ENCODE data around the gene NOP56. TPM values are rescaled to one million over a fixed set of nuclear protein-coding genes. Genes with fewer than 3 reads are reported as not detected.

NOP56 gene
- total RNA-seq, 3 donors from 2014 or later = 80.8 to 116 (median 107) TPM

GRCh38 chr20:2606507-2607006, 45.9 kb upstream of the NOP56 start:
- DNase-seq (no peak), ATAC-seq (no peak)
- no peak overlapping the region for H3K4me3 ChIP-seq
- no peaks in the 10 kb centered on the region for H3K4me1 ChIP-seq (ENCODE audit: low read depth)
- peaks cover 14% of the 10 kb centered on the region for H3K9me3 ChIP-seq
- intact Hi-C loops (cut with DNase I, micrococcal nuclease) = no loop called here
- TF ChIP-seq, protein P1, sequence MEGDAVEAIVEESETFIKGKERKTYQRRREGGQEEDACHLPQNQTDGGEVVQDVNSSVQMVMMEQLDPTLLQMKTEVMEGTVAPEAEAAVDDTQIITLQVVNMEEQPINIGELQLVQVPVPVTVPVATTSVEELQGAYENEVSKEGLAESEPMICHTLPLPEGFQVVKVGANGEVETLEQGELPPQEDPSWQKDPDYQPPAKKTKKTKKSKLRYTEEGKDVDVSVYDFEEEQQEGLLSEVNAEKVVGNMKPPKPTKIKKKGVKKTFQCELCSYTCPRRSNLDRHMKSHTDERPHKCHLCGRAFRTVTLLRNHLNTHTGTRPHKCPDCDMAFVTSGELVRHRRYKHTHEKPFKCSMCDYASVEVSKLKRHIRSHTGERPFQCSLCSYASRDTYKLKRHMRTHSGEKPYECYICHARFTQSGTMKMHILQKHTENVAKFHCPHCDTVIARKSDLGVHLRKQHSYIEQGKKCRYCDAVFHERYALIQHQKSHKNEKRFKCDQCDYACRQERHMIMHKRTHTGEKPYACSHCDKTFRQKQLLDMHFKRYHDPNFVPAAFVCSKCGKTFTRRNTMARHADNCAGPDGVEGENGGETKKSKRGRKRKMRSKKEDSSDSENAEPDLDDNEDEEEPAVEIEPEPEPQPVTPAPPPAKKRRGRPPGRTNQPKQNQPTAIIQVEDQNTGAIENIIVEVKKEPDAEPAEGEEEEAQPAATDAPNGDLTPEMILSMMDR (IDR thresholded peaks at IDR 0.05) = no peak
- no peaks in the 10 kb centered on the region for H3K36me3 ChIP-seq (ENCODE audit: low read depth)

- no peak for ATAC-seq
- no peaks in the 10 kb centered on the region for H3K36me3 ChIP-seq (ENCODE audit: low read depth)
Measured at GRCh38 chr20:2610326-2610725, 42.1 kb upstream of the NOP56 start.

GRCh38 chr20:2610941-2611720, 41.3 kb upstream of the NOP56 start:
- H3K4me1 ChIP-seq (ENCODE audit: low read depth) = no peaks in the 10 kb centered on the region
- no peak for DNase-seq
- H3K36me3 ChIP-seq (ENCODE audit: low read depth) = no peaks in the 10 kb centered on the region
- H3K4me3 ChIP-seq = no peak overlapping the region
- no peak for ATAC-seq
- TF ChIP-seq, protein P1 (IDR thresholded peaks at IDR 0.05) = no peak
- peaks cover 12% of the 10 kb centered on the region for H3K9me3 ChIP-seq
- intact Hi-C loops (cut with DNase I, micrococcal nuclease) = no loop called here

More at GRCh38 chr20:2610326-2610725, 42.1 kb upstream of the NOP56 start:
- no peak for DNase-seq
- intact Hi-C loops (cut with DNase I, micrococcal nuclease) = no loop called here
- TF ChIP-seq, protein P1 (IDR thresholded peaks at IDR 0.05) = no peak
- H3K4me1 ChIP-seq (ENCODE audit: low read depth) = no peaks in the 10 kb centered on the region
- H3K4me3 ChIP-seq = no peak overlapping the region
- peaks cover 14% of the 10 kb centered on the region for H3K9me3 ChIP-seq

DNA sequence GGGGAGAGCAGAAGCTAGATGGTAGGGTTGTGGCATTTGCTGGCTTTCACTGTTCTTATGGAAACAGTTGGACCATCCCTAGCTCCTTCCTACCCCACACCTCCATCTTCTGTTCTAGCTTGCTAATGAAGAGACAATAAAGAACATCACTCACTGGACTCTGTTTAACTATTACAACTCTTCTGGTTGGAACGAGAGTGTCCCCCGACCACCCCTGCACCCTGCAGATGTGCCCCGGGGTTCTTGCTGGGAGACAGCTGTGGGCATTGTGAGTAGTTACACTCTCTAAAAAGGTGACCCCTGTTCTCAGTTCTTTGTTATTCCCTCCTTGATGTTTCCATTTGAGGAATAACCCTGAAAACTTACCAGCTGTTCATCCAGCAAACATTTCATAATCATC, 40.4 kb upstream of the NOP56 start:
- no peak overlapping the region for H3K4me3 ChIP-seq
- TF ChIP-seq, protein P1 (IDR thresholded peaks at IDR 0.05) = no peak
- no peaks in the 10 kb centered on the region for H3K36me3 ChIP-seq (ENCODE audit: low read depth)
- DNase-seq (no peak), ATAC-seq (no peak)
- H3K9me3 ChIP-seq = peaks cover 4% of the 10 kb centered on the region
- no peaks in the 10 kb centered on the region for H3K4me1 ChIP-seq (ENCODE audit: low read depth)
- intact Hi-C loops (cut with DNase I, micrococcal nuclease) = no loop called here

DNA sequence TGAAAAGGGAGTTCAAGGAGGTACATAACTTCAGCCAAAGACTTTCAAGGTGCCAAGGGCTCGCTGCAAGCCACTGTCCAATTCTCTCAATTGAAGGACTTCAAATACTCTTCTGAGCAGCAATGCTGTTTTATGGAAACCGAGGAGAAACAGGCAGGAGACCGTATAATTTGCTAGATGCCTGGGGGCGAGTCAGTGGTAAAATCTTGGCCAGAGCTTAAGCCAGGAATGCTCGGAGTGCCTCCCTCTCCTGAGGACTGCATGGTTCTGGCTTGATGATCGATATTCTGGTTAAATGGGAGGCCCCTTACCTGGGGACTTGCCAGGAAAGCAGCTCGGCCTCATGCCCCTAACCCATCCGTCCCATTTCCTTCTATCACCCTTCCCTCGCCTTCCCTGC, 35.8 kb upstream of the NOP56 start:
- H3K4me1 ChIP-seq (ENCODE audit: low read depth) = no peaks in the 10 kb centered on the region
- no peaks in the 10 kb centered on the region for H3K9me3 ChIP-seq
- H3K4me3 ChIP-seq = no peak overlapping the region
- DNase-seq (no peak), ATAC-seq (no peak)
- intact Hi-C loops (cut with DNase I, micrococcal nuclease) = no loop called here
- TF ChIP-seq, protein P1 (IDR thresholded peaks at IDR 0.05) = no peak
- H3K36me3 ChIP-seq (ENCODE audit: low read depth) = no peaks in the 10 kb centered on the region

All from mucosa of descending colon (tissue), 3 donors.